Measurements from ENCODE around the gene CFAP77. TPM values are rescaled to one million over a fixed set of nuclear protein-coding genes. Genes with fewer than 3 reads are reported as not detected.

Gene CFAP77
- total RNA-seq, 1 experiment from 2014 or later: not detected

GRCh38 chr9:132443951-132444607, 34.1 kb downstream of the CFAP77 start:
- H3K27ac ChIP-seq (ENCODE audit: low read length): no peak overlapping the region
- no peak overlapping the region for H2AFZ ChIP-seq (ENCODE audit: low read length)
- no peaks in the 10 kb centered on the region for H3K27me3 ChIP-seq (ENCODE audit: low read length)
- no peak overlapping the region for H3K4me3 ChIP-seq (ENCODE audit: low read length)
- no peaks in the 10 kb centered on the region for H3K79me2 ChIP-seq (ENCODE audit: low read length)
- H4K20me1 ChIP-seq (ENCODE audit: insufficient read depth, low read depth, low read length): peaks cover 3% of the 10 kb centered on the region; the same call in 1 of the 2 replicates
- no peaks in the 10 kb centered on the region for H3K36me3 ChIP-seq (ENCODE audit: insufficient read depth, low read length)
- H3K4me2 ChIP-seq (ENCODE audit: low read depth, low read length, poor library complexity, severe bottlenecking): no peak overlapping the region
- no peaks in the 10 kb centered on the region for H3K9me2 ChIP-seq (replicated peaks; ENCODE audit: insufficient read depth, low read length)
- H3K9ac ChIP-seq (ENCODE audit: low read length): no peak overlapping the region
- no peaks in the 10 kb centered on the region for H3K9me3 ChIP-seq (ENCODE audit: low read length)
- no peaks in the 10 kb centered on the region for H3K4me1 ChIP-seq (ENCODE audit: low read length)
- DNase-seq: no peak

- Histone ChIP-seq H3K4me1 (ENCODE audit: low read length) (no peaks in the 10 kb centered on the region), H3K27ac (ENCODE audit: low read length) (no peak overlapping the region), H3K36me3 (ENCODE audit: insufficient read depth, low read length) (no peaks in the 10 kb centered on the region), H3K4me3 (ENCODE audit: low read length) (no peak overlapping the region), H3K4me2 (ENCODE audit: low read depth, low read length, poor library complexity, severe bottlenecking) (no peak overlapping the region), H3K9me3 (ENCODE audit: low read length) (no peaks in the 10 kb centered on the region), H3K9me2 (replicated peaks; ENCODE audit: insufficient read depth, low read length) (no peaks in the 10 kb centered on the region), H4K20me1 (ENCODE audit: insufficient read depth, low read depth, low read length) (peaks cover 3% of the 10 kb centered on the region; the same call in 1 of the 2 replicates), H2AFZ (ENCODE audit: low read length) (no peak overlapping the region), H3K9ac (ENCODE audit: low read length) (no peak overlapping the region), H3K79me2 (ENCODE audit: low read length) (no peaks in the 10 kb centered on the region), H3K27me3 (ENCODE audit: low read length) (no peaks in the 10 kb centered on the region)
- DNase-seq: no peak
Observed at GRCh38 chr9:132446887-132447286, 36.9 kb downstream of the CFAP77 start.

DNA sequence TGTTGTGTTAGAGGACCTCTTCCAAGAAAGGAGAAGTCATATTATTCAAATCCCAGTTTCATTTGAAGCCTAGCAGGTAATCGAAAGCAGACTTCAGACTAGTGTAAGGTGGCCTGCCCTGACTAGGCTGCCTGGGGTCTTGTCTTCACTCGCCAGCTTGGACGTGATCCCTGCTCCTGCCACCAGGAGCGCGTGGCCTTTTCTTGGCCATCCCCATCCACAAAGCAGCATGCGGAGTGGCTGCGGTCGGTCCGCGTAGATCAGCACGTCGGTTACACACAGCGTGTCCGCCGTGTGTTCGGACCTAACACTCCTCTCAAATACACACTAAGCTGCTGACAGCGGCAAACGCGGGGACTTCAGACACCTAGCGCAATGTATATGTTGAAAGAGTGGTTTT, 37.3 kb downstream of the CFAP77 start:
- Histone ChIP-seq H3K4me1 (ENCODE audit: low read length) (peaks cover 3% of the 10 kb centered on the region; the same call in 1 of the 2 replicates), H3K27ac (ENCODE audit: low read length) (no peak overlapping the region), H3K4me2 (ENCODE audit: low read depth, low read length, poor library complexity, severe bottlenecking) (no peak overlapping the region), H4K20me1 (ENCODE audit: insufficient read depth, low read depth, low read length) (peaks cover 3% of the 10 kb centered on the region; the same call in 1 of the 2 replicates), H3K27me3 (ENCODE audit: low read length) (no peaks in the 10 kb centered on the region), H3K9me3 (ENCODE audit: low read length) (no peaks in the 10 kb centered on the region), H3K4me3 (ENCODE audit: low read length) (no peak overlapping the region), H3K9ac (ENCODE audit: low read length) (no peak overlapping the region), H3K79me2 (ENCODE audit: low read length) (no peaks in the 10 kb centered on the region), H2AFZ (ENCODE audit: low read length) (no peak overlapping the region), H3K36me3 (ENCODE audit: insufficient read depth, low read length) (no peaks in the 10 kb centered on the region), H3K9me2 (replicated peaks; ENCODE audit: insufficient read depth, low read length) (no peaks in the 10 kb centered on the region)
- no peak for DNase-seq

GRCh38 chr9:132447902-132448301, 37.9 kb downstream of the CFAP77 start:
- Histone ChIP-seq H3K27ac (ENCODE audit: low read length) (no peak overlapping the region), H4K20me1 (ENCODE audit: insufficient read depth, low read depth, low read length) (peaks cover 3% of the 10 kb centered on the region; the same call in 1 of the 2 replicates), H3K9me3 (ENCODE audit: low read length) (no peaks in the 10 kb centered on the region), H3K27me3 (ENCODE audit: low read length) (no peaks in the 10 kb centered on the region), H3K4me1 (ENCODE audit: low read length) (peaks cover 3% of the 10 kb centered on the region; the same call in 1 of the 2 replicates), H3K36me3 (ENCODE audit: insufficient read depth, low read length) (no peaks in the 10 kb centered on the region), H3K79me2 (ENCODE audit: low read length) (no peaks in the 10 kb centered on the region), H3K9me2 (replicated peaks; ENCODE audit: insufficient read depth, low read length) (no peaks in the 10 kb centered on the region), H3K9ac (ENCODE audit: low read length) (no peak overlapping the region), H2AFZ (ENCODE audit: low read length) (no peak overlapping the region), H3K4me3 (ENCODE audit: low read length) (no peak overlapping the region), H3K4me2 (ENCODE audit: low read depth, low read length, poor library complexity, severe bottlenecking) (no peak overlapping the region)
- DNase-seq: no peak

DNA sequence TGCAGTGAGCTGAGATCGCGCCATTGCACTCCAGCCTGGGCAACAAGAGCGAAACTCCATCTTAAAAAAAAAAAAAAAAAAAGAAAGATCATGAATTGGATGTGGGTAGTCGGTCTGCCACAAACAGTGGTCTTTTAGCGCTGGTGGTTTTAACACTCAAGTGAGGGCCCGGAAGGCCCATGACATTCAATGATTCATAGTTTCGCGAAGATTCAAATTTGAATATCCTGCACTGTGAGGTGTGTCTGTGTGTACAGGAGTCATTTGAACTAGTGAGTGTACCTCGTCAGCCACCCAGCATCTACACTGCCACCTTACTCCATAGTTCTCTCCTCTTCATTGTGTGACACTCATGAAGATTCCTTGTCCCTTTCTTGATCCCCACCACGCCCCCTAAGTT, 41.3 kb downstream of the CFAP77 start:
- Histone ChIP-seq H3K79me2 (ENCODE audit: low read length) (no peaks in the 10 kb centered on the region), H4K20me1 (ENCODE audit: insufficient read depth, low read depth, low read length) (peaks cover 3% of the 10 kb centered on the region; the same call in 1 of the 2 replicates), H3K9me2 (replicated peaks; ENCODE audit: insufficient read depth, low read length) (no peaks in the 10 kb centered on the region), H3K4me2 (ENCODE audit: low read depth, low read length, poor library complexity, severe bottlenecking) (no peak overlapping the region), H3K36me3 (ENCODE audit: insufficient read depth, low read length) (no peaks in the 10 kb centered on the region), H3K27me3 (ENCODE audit: low read length) (no peaks in the 10 kb centered on the region), H3K27ac (ENCODE audit: low read length) (no peak overlapping the region), H3K9me3 (ENCODE audit: low read length) (no peaks in the 10 kb centered on the region), H3K4me3 (ENCODE audit: low read length) (no peak overlapping the region), H2AFZ (ENCODE audit: low read length) (no peak overlapping the region), H3K4me1 (ENCODE audit: low read length) (peaks cover 3% of the 10 kb centered on the region; the same call in 1 of the 2 replicates), H3K9ac (ENCODE audit: low read length) (no peak overlapping the region)
- DNase-seq: no peak

- H3K4me2 ChIP-seq (ENCODE audit: low read depth, low read length, poor library complexity, severe bottlenecking): no peak overlapping the region
- no peaks in the 10 kb centered on the region for H4K20me1 ChIP-seq (ENCODE audit: insufficient read depth, low read depth, low read length)
- H3K27ac ChIP-seq (ENCODE audit: low read length): no peak overlapping the region
- no peaks in the 10 kb centered on the region for H3K36me3 ChIP-seq (ENCODE audit: insufficient read depth, low read length)
- no peaks in the 10 kb centered on the region for H3K27me3 ChIP-seq (ENCODE audit: low read length)
- no peak overlapping the region for H3K9ac ChIP-seq (ENCODE audit: low read length)
- no peak overlapping the region for H3K4me3 ChIP-seq (ENCODE audit: low read length)
- no peaks in the 10 kb centered on the region for H3K9me3 ChIP-seq (ENCODE audit: low read length)
- H3K79me2 ChIP-seq (ENCODE audit: low read length): no peaks in the 10 kb centered on the region
- peaks cover 3% of the 10 kb centered on the region; the same call in 1 of the 2 replicates for H3K4me1 ChIP-seq (ENCODE audit: low read length)
- no peak for DNase-seq
- no peaks in the 10 kb centered on the region for H3K9me2 ChIP-seq (replicated peaks; ENCODE audit: insufficient read depth, low read length)
- no peak overlapping the region for H2AFZ ChIP-seq (ENCODE audit: low read length)
Observed at GRCh38 chr9:132456241-132456640, 46.2 kb downstream of the CFAP77 start.

DNA sequence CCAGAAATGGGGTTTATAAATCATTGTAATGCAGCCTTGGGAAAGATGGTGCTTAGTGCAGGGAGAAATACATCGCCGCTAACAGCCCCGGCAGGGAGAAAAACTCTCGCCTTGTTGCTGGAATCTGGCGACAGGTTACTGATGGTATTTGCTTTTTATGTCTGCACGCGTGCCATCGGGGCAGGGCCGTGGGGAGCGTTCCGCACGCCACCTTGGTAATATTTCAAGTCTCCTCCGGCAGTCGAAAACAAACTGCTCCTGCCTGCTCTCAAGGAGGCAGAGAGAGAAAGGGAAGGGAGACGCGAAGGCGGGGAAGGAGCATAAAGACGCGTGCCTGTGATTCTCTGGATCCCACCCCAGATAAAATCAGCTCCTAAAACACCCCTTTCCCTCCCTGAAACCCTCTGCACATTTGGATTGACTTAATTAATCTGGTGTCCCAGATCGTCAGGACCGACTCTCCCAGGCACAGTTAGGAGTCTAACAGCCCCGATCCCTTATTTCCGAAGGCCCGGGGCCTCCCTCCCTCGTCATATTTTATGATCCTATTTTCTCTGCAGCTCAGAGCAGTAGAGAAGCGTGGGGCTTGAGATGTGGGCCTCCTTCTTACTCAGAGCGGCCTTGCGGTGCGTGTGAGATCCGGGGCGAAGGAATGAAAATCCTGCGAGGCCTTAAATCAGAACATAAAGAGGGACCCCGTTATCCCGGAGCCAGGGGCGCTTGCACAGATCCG, 47.7 kb downstream of the CFAP77 start:
- H3K79me2 ChIP-seq (ENCODE audit: low read length): no peaks in the 10 kb centered on the region
- H3K36me3 ChIP-seq (ENCODE audit: insufficient read depth, low read length): no peaks in the 10 kb centered on the region
- no peak for DNase-seq

DNA sequence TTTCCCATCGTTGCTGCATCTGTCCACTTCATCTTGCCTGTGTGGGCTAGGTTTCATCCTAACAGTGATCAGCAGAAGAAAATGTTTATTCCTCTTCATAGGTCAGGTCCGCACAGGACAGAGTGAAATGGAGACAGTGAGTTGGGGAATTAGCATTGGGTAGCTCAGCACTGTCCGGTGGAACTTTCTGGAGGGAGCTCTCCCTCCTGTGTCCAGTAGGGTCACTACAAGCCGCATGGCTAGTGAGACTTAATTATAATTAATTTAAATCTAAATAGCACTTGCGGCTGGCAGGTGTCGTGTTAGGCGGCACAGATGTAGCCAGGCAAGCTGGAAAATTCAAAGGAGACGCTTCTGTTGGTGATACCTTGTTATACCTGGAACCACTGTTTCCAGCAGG, 48.4 kb downstream of the CFAP77 start:
- Histone ChIP-seq H3K9me2 (replicated peaks; ENCODE audit: insufficient read depth, low read length) (no peaks in the 10 kb centered on the region), H3K9ac (ENCODE audit: low read length) (no peak overlapping the region), H3K36me3 (ENCODE audit: insufficient read depth, low read length) (no peaks in the 10 kb centered on the region), H3K4me2 (ENCODE audit: low read depth, low read length, poor library complexity, severe bottlenecking) (no peak overlapping the region), H3K4me3 (ENCODE audit: low read length) (no peak overlapping the region), H3K27me3 (ENCODE audit: low read length) (no peaks in the 10 kb centered on the region), H4K20me1 (ENCODE audit: insufficient read depth, low read depth, low read length) (no peaks in the 10 kb centered on the region), H3K79me2 (ENCODE audit: low read length) (no peaks in the 10 kb centered on the region), H3K27ac (ENCODE audit: low read length) (no peak overlapping the region), H3K9me3 (ENCODE audit: low read length) (no peaks in the 10 kb centered on the region), H3K4me1 (ENCODE audit: low read length) (no peaks in the 10 kb centered on the region), H2AFZ (ENCODE audit: low read length) (no peak overlapping the region)
- DNase-seq: no peak

More for the DNA sequence above, 47.7 kb downstream of the CFAP77 start:
- Histone ChIP-seq H2AFZ (ENCODE audit: low read length) (no peak overlapping the region), H3K9ac (ENCODE audit: low read length) (no peak overlapping the region), H3K9me2 (replicated peaks; ENCODE audit: insufficient read depth, low read length) (no peaks in the 10 kb centered on the region), H4K20me1 (ENCODE audit: insufficient read depth, low read depth, low read length) (no peaks in the 10 kb centered on the region), H3K9me3 (ENCODE audit: low read length) (no peaks in the 10 kb centered on the region), H3K27me3 (ENCODE audit: low read length) (no peaks in the 10 kb centered on the region), H3K27ac (ENCODE audit: low read length) (no peak overlapping the region), H3K4me3 (ENCODE audit: low read length) (no peak overlapping the region), H3K4me1 (ENCODE audit: low read length) (no peaks in the 10 kb centered on the region), H3K4me2 (ENCODE audit: low read depth, low read length, poor library complexity, severe bottlenecking) (no peak overlapping the region)

Data from Karpas-422 (cell line).